Measurements from ENCODE around the gene CDC45.
A peak's percentile ranks its signal among the peaks of the same experiment; 100 is the strongest.

Gene CDC45

GRCh38 chr22:19567157-19568009, 87.7 kb downstream of the CDC45 start:
- DNase-seq: no peak

GRCh38 chr22:19568337-19569275, 88.9 kb downstream of the CDC45 start:
- DNase-seq: peak; percentile 92

GRCh38 chr22:19569276-19569640, 89.5 kb downstream of the CDC45 start:
- DNase-seq: no peak

GRCh38 chr22:19569976-19570375, 90.3 kb downstream of the CDC45 start:
- DNase-seq: no peak
